Activated T-cell treated with anti-CD3 and anti-CD28 coated beads for 4 hours (primary cell): ENCODE measurements around the gene ZNF749.

Experiments used
- DNase-seq: peaks from one replicate; pipeline ENCODE4 v3.0.0-alpha.2; 2020

The ZNF749 gene

GRCh38 chr19:57435062-57435978 is at the start of gene ZNF749:
TSS of gene ZNF749 (plus strand) at chr19:57435325. CDS start at chr19:57435579, 254 bp downstream.
- DNase-seq = peak; percentile 97

DNA sequence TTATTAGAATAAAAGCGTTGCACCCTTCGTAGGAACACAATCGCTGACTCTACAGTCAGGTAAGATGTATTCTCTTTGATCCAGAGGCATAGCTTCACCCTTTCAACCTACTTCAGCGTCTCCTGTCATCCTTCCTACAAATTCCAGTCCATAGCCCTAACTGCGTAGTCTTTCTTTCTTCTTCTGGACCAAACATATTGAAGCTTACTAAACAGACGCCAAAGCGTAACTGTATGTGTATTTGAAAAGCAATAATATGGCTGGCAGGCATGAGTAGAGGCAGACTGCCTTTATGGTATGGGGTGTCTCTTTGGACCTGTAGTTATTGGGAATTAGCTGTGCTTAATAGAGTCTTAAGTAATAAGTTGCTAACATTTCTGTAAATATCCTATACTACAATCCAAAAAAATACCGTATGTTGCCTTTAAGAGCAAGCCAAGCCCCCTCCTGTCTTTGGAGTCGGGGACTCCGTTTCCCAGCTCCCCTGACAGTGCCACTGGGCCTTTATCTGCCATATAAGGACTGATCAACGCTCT is 45.9 kb upstream of the ZNF749 start:
- no peak for DNase-seq

- peak; percentile 98 for DNase-seq
Observed at GRCh38 chr19:57389730-57390598, 45.2 kb upstream of the ZNF749 start, which contains the start of gene ZNF548. TSS of gene ZNF548 (plus strand) at chr19:57389854. CDS start at chr19:57390100, 246 bp downstream.

DNA sequence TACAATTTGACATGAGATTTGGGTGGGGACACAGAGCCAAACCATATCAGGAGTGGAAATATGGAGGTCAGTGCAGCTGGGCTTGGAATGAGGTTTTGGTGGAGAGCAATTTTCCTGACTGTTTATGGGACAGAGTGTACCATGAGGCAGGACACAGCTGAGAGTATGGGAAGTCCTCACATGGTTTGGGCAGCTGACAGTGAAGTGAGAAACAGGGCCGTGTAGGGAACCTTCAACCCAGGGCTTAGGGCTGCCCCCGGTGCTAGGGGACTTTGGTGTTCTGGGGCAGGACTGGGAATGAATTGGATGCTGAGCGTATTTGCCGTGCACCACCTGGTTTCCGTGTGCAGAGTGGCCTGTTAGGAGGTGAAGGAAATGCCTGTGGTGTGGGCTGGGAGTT is 39.4 kb upstream of the ZNF749 start:
- no peak for DNase-seq

DNA sequence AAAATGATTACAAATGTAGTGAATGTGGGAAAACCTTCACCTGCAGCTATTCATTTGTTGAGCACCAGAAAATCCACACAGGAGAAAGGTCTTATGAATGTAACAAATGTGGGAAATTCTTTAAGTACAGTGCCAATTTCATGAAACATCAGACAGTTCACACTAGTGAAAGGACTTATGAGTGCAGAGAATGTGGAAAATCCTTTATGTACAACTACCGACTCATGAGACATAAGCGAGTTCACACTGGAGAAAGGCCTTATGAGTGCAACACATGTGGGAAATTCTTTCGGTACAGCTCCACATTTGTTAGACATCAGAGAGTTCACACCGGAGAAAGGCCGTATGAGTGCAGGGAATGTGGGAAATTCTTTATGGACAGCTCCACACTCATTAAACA is 36.3 kb upstream of the ZNF749 start:
- no peak for DNase-seq

GRCh38 chr19:57403737-57404563 is 31.2 kb upstream of the ZNF749 start:
- no peak for DNase-seq

- DNase-seq = peak; percentile 68
Observed at GRCh38 chr19:57406516-57407123, 28.5 kb upstream of the ZNF749 start.

GRCh38 chr19:57410877-57411671 is 24.1 kb upstream of the ZNF749 start, which contains the start of gene ZNF17:
TSS of gene ZNF17 (plus strand) at chr19:57411161. CDS start at chr19:57413616, 2,455 bp downstream.
- DNase-seq = peak; percentile 88

DNA sequence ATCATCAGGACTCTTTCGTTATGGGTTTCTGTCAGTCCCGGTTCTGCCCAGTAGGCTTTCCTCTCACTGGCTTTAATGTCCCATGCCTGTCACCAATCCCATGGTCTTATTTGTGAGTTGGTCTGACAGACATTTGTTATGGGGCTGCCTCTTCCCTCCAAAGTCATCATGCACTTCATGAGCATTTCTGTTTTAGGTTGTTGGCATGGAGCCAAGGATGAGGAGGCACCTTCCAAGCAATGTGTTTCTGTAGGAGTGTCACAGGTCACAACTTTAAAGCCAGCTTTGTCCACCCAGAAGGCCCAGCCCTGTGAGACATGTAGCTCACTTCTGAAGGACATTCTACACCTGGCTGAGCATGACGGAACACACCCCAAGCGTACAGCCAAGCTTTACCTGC is 15.7 kb upstream of the ZNF749 start:
- DNase-seq = no peak

- DNase-seq = no peak
Observed at GRCh38 chr19:57421037-57421436, 14.1 kb upstream of the ZNF749 start.

DNA sequence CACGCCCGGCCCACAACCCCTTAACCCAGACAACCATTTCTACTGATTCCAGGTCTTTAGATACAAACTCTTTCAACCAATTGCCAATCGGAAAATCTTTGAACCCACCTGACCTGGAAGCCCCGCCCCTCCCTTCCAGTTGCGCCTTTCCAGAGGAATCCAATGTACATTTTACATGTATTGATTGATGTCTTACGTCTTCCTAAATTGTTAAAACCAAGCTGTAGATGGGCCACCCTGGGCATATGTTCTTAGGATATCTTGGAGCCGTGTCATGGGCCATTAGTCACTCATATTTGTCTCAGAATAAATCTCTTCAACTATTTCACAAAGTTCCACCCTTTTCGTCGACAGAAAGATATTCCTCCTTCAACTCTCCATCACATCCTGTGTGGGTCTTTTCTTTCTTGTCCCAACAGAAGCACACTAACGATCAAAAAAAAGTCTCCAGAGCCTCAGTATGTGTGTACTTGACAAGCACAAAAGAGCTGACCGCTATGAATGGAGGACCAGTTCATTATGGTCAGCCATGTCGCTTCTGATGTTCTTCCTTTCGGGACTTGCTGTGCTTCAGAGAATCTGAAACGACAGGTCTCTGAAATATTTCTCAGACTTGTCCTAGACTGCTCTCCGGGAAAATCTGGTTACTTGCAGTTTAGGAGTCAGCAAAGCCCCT is 601 bp upstream of the ZNF749 start:
- DNase-seq = no peak

DNA sequence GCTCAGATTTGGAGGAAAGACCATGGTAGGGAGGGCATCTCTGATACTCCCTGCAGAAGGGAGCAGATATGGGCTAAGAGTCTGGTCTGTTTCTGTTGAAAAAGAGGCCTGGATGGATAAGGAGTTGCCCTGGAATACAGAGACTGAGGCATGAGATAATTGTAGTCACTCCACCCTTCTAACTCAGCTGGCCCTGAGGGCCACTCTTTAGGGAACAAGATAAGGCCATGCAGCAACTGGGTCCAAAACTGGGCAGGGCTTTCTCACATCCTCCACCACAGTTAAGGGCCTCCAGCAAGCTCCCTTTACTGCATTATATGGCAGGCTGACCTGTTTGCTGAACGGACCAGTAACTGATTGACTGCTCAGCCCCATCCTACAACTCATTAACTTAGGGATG is 1.3 kb downstream of the ZNF749 start:
- no peak for DNase-seq

DNA sequence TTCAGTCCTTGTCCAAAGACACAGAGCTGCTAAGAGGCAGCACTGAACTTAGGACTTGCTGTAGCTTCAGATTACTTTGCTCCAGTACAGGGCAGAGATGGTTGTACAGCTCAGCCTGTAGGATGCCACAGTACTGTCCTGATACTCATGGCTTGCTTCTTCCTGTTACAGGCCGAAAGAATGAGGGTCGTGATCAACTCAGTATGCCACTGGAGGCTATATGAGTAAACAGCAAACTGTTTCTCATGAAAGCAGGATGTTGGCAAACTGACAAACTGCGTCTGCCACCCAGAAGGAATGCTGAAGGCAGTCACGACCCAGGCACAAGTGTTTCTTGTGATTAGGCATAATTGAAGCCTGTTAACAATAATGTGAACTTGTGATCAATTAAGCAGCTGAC is 2.8 kb downstream of the ZNF749 start:
- DNase-seq = no peak

- no peak for DNase-seq
Observed at GRCh38 chr19:57438925-57439324, 3.8 kb downstream of the ZNF749 start.

DNA sequence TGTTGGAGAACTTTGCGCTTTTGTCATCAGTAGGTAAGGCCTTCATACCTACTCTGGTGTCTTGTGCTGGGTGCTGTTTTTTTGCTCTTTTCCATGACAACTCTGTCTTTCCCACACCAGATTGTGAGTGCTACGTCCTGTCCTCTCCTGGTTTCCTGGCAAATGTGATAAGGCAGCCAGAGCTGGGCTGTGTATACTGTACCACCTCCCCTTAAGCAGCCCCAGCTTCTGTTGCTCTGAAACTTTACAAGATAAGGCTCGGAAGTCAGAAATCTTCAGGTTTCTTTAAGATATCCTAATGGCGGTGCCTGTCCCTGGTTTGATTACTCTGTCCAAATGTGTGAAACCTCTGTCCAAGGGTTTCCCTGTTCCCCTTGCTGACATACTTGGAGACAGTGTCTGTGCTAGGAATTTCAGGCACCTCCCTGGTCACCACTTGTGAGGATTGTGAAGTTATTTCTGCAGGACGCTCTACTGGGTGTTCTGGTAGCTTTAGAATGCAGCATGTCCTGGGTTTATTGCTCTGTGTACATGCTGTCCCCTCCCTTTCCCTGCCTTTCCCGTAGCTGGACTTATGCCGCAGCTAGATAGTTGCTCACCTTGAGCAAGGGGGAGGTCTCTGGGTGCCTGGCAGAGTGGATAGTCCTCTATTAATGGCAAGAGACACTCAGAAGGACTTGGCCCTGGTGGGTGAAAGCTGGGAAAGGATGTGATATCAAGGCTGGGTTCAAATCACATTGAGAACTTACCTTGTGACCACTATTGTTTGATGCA is 7.0 kb downstream of the ZNF749 start:
- no peak for DNase-seq

- no peak for DNase-seq
Observed at GRCh38 chr19:57443121-57443696, 8.1 kb downstream of the ZNF749 start.

DNA sequence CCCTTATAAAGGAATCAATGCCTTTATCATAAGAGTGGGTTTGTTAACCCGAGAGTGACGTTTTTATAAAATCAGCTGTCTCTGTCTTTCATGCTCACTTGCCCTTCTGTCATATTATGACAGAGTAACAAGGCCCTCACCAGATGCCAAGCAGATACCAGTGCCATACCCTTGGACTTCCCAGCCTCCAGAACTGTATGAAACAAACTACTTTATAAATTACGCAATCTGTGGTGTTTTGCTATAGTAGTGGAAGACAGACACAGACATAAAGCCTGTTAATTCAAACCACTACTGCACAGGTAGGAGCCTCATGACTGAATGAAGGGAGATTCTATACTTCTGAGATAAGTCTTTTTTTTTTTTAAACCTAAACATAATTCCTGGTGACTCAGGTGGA is 17.2 kb downstream of the ZNF749 start:
- no peak for DNase-seq

DNA sequence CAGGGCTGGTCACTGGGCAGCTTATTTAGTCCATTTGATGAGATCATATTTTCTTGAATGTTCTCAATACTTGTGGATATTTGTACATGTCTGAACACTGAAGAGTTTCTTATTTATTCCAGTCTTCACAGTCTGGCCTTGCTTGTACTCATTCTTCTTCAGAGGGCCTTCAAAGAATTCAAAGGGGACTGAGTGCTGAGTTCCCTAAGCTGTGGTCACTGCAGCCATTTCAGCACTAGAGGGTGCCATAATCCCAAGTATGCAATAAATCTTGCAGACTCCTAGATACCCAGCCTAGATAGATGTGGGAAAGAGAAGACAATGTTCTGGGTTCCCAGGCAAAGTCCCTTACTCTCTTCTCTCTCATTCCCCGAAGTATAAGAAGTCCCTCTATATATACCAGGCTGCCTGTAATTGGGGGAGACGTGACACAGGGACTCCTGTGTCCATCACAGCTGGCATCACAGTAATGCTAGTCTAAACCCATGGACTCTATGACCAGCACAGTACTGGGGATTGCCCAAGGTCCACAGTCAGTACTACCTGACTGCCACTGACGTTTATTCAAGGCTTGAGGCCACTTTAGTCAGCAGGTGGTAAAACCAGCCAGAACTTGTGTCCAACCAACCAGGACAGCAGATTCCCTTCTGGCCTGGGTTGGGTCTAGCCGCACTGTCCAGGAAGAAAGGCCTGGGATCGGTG is 30.7 kb downstream of the ZNF749 start:
- no peak for DNase-seq

DNA sequence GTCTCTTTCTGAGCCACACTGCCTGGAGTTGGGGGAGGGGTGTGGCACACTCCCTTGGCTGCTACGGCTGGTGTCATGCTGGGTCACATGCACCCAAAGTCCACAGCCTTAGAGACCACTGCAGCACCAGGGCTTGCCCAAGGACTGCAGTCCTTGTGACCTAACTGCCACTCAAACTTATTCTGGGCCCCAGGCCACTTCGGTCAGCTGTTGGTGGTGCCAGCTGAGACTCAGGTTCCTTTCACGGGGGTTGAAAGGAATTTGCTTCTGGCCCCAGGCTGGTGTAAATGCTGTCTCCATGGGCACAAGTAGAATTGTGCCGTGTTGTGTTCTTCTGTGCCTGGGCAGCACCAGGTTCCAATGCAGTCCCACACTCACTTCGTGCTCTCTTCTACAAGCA is 31.4 kb downstream of the ZNF749 start:
- DNase-seq = no peak
